Frontal cortex (tissue), 4 donors: ENCODE results near the gene ATN1. TPM values are rescaled to one million over a fixed set of nuclear protein-coding genes. Genes with fewer than 3 reads are reported as not detected.

Experiments used
- DNase-seq, 2 donors: peaks; one replicate each; pipeline ENCODE4 v3.0.0; 2012; ENCODE audit warnings: low spot score in 2 of 2
- FAIRE-seq: peaks from 2 replicates; lab custom pipeline; 2012; peaks lifted over from hg19 to GRCh38; lab: Jason Lieb, UNC
- total RNA-seq: library from RNA; depleted of rRNA; stranded (reverse); fragments of >200 nt; gene quantifications from one replicate; pipeline ENCODE4 v1.2.3, GENCODE V29; 2014
- donor health status: control.
- donor health status: control.
- donor health status: control.

The ATN1 gene
- total RNA-seq, 1 donor from 2014 or later: 11.8 TPM

GRCh38 chr12:6963016-6963731, 35.4 kb downstream of the ATN1 start:
- no peak for FAIRE-seq
- peak in 1 of 2 donors; percentile 9 for DNase-seq

GRCh38 chr12:6963791-6964413, 36.1 kb downstream of the ATN1 start:
- FAIRE-seq (no peak), DNase-seq (peak in 1 of 2 donors; percentile 15)

DNA sequence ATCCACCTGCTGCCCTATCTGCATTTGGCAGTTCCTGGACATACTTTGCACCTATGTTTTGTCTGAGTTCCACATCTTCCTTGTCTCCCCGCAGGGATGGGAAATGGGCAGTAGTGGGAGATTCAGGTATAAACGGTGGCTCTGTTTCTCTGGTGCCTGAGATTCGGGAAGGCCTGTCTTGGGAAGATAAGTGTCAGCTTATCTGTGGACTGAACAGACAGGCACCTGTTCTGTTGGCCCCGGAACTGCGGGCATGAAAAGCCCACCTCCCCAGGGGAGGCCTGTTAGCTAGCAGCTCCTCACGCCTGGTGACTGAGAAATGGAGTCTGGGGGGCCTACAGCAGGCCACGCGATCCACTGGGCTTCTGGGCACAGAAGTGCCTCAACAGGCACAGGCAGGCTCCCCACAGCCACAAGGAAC, 36.9 kb downstream of the ATN1 start:
- DNase-seq (peak in 1 of 2 donors; percentile 29), FAIRE-seq (no peak)

- peak; percentile 77 to 89 for DNase-seq
- no peak for FAIRE-seq
Observed at GRCh38 chr12:6965026-6965661, 37.4 kb downstream of the ATN1 start.

- DNase-seq: peak in 1 of 2 donors; percentile 18
- no peak for FAIRE-seq
Observed at GRCh38 chr12:6965714-6966113, 38.0 kb downstream of the ATN1 start.

DNA sequence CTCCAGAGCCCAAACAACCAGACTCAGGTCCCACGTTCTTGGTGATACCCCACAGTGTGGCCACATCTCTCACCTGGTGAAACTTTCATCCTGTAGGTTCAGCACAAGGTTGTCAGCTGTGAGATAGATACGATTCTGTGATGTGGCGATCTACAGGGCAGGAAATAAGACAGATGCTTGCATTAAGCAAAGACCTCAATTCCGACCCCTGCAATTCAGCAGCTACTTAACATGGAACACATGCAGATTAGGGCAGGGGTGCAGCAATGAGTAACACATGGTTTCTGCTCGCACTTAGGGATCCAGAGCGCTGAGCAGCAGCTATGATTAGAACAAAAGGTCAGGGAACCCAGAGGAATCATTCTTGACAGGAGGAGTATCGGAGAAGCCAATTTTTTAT, 38.6 kb downstream of the ATN1 start:
- FAIRE-seq: no peak
- no peak for DNase-seq

DNA sequence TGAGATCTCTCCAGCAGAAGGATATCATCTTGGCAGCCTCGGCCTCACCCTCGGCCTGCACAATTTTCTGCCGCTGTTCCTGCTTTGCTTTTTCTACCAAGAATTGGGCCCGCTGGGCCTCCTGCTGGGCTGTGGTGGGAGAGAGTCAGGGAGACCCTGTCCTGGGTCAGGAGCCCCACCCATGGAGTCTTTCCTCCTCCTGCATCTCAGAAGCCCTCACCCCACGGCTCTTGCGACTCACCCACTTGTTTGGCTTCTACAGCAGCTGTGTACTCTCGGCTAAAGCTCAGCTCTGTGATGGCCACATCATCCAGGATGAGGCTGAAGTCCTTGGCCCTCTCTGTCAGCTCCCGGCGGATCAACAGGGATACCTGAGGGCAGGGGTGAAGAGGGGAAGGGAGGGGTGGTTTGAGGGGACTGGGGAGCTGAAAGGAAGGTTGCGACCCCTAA, 39.9 kb downstream of the ATN1 start:
- DNase-seq (no peak), FAIRE-seq (no peak)

- no peak for DNase-seq
- no peak for FAIRE-seq
Observed at GRCh38 chr12:6968426-6968825, 40.7 kb downstream of the ATN1 start.

GRCh38 chr12:6970096-6970527, 42.4 kb downstream of the ATN1 start:
- FAIRE-seq (no peak), DNase-seq (peak in 1 of 2 donors; percentile 11)

GRCh38 chr12:6974180-6974579, 46.4 kb downstream of the ATN1 start:
- DNase-seq (no peak), FAIRE-seq (no peak)

GRCh38 chr12:6975297-6976032, 47.7 kb downstream of the ATN1 start:
- no peak for FAIRE-seq

DNA sequence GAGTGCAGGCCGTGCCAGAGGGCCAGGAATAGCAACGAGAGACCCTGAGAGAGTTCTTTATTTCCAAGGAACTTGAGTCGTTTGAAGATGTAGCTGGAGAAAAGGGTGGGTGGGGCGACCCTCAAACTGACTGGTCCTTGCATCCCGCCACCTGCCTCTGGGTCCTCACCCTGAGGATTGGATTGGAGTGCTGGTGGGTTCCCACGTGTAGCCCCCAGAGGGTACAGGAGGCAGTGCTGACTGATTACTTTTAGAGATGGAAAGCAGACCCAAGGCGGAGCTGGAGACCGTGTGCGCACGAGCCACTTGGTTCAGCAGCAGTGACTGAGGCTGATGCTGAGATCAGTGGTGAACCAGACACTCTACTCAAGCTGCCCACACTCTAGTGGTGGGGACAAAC, 49.9 kb downstream of the ATN1 start:
- DNase-seq: no peak
- FAIRE-seq: no peak

More at GRCh38 chr12:6975297-6976032, 47.7 kb downstream of the ATN1 start:
- DNase-seq: no peak

- FAIRE-seq: no peak
- DNase-seq: no peak
Observed at GRCh38 chr12:6978188-6978587, 50.4 kb downstream of the ATN1 start.

DNA sequence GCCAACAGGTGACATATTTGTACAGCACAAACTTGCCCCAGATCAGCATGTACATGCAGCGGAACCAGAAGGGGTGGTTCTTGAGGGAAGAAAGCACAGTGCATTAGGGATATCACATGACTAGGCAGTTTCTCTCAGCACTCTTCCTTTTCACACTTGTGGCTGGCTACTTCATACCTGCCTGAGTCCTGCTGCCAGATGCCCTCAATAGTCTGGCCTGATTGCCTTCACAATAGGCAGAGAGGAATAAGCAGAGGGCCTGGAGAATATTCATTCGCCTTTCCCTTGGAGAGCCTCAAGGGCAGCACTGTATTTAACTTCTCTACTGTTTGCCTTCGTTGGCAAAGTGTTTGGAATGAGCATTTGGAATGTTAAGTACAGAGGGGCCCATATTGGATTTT, 50.9 kb downstream of the ATN1 start:
- FAIRE-seq: no peak
- DNase-seq: no peak

DNA sequence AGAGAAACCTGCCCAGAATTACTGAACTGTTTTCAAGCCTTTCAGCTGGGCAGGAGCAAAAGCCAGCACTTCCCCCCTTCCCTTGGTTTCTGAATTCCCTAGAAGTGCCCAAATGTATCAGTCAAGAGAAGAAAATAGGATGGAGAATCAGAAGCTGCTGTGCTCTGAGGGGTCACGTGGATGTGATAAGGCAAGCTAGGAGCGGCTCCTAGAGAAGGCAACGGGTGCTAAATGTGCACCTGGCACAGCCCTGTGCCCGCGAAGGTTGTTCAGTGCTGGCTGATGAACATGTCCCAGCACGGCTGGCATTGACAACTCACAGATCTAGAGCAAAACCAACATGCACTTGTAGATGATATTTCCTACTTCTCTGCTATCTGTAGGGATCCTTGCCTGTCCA, 51.3 kb downstream of the ATN1 start:
- no peak for FAIRE-seq

GRCh38 chr12:6979453-6979852, 51.7 kb downstream of the ATN1 start:
- DNase-seq (no peak), FAIRE-seq (no peak)

More for the DNA sequence above, 51.3 kb downstream of the ATN1 start:
- DNase-seq: no peak

GRCh38 chr12:6980075-6980474, 52.3 kb downstream of the ATN1 start:
- DNase-seq: no peak
- no peak for FAIRE-seq

GRCh38 chr12:6980740-6981139, 53.0 kb downstream of the ATN1 start:
- FAIRE-seq: no peak
- DNase-seq: no peak

- FAIRE-seq: no peak
- no peak for DNase-seq
Observed at GRCh38 chr12:6981152-6982052, 53.6 kb downstream of the ATN1 start.
